Motor neuron (in vitro differentiated cells): ENCODE measurements around the gene FLRT3. TPM values are rescaled to one million over a fixed set of nuclear protein-coding genes. Genes with fewer than 3 reads are reported as not detected.

ENCODE experiments used
- ATAC-seq, 8 experiments: fragments of 200-7000 bp; cut with Tn5 transposase; replicated peaks in 6 of 8; 2 replicates each; pipeline ENCODE4 v1.8.0; 2021; ENCODE audit warnings: mild to moderate bottlenecking in 8 of 8, moderate library complexity in 8 of 8
- H3K27ac ChIP-seq, 2 donors: fragments of 250-450 bp; sonication (Bioruptor Pico); 2 replicates each; pipeline ENCODE4 v1.9.0; 2021; ENCODE audit warnings: antibody characterized with exemption in 2 of 2, mild to moderate bottlenecking in 2 of 2, moderate library complexity in 1 of 2
- H3K4me1 ChIP-seq, 2 donors: fragments of 250-450 bp; sonication (Bioruptor Pico); replicated peaks in 1 of 2; 2 replicates each; pipeline ENCODE4 v1.6.1; 2021; ENCODE audit warnings: antibody characterized with exemption in 2 of 2, mild to moderate bottlenecking in 2 of 2, moderate library complexity in 1 of 2
- H3K4me3 ChIP-seq, 5 donors: fragments of 250-450 bp; sonication (Bioruptor Pico); 2 replicates each; pipeline ENCODE4 v1.9.0; 2021; ENCODE audit warnings: antibody characterized with exemption in 5 of 5, mild to moderate bottlenecking in 5 of 5, moderate library complexity in 4 of 5
- WGBS, 10 experiments: fragments of 450-650 bp; shearing (Covaris generic); methylation state at CpG; one replicate each; pipeline ENCODE4 v1.0.0; 2022; 5-methylcytosine and 5-hydroxymethylcytosine counted together
- in situ Hi-C, 9 experiments: fragments of 400-800 bp; cut with MboI; loops; one replicate each; pipeline ENCODE4 v1.15.0; 2021; ENCODE audit warnings: low sequenced_read_pairs in 9 of 9, low pct_unique_long_range_greater_than_20kb in 2 of 9; ENCODE audit not compliant: unreplicated experiment in 9 of 9
- total RNA-seq, 8 experiments: library from RNA; unstranded; fragments of 300-600 nt; gene quantifications; 2 replicates each; pipeline versions ENCODE4 v1.2.3 to v1.2.4, GENCODE V29; 2022

FLRT3 gene
- 10 to 100 TPM in 6 of 8 experiments, 1 to 10 TPM in 2; 1.4 to 22.1 (median 13.3) TPM for total RNA-seq

GRCh38 chr20:14337400-14338171, at the start of gene FLRT3:
TSS of gene FLRT3 (minus strand) at chr20:14337612. CDS start at chr20:14327506, 10,106 bp downstream.
- peaks cover 3 to 10% of the 10 kb centered on the region in 2 donors for H3K4me1 ChIP-seq
- WGBS, 10 experiments, result 0 to 68% (median 6%) methylated on average over 3 to 7 of the region's 12 CpGs
- H3K27ac ChIP-seq, result peak within 1 kb of the TSS in 1 of 2 donors; percentile 13
- in situ Hi-C loops, result loop anchor here in 1 of 9 experiments (25.0 kb wide), 2 partner anchors 900 to 1425 kb away; no protein-coding TSS in a partner anchor
- peak within 1 kb of the TSS; percentile 31 to 78 (median 43) for H3K4me3 ChIP-seq
- ATAC-seq, result peak; percentile 96 to 100 (median 98)

DNA sequence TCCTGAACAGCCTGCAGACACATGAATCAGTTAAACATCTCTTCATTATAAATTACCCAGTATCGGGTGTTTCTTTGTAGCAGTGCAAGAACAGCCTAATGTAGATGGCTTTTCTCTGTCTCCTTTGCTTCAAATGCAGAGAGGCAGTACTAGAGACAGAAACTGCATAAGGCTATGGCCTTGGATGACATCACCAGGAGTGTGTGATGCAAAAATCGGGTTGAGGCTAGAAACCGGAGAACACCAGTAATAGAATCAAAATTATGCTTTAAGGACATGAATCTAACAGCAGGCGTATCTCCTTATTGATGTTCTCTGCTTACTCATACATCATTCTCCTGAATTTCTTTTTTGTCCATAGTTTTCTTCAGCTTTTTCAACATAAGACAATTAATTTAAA, 49.3 kb upstream of the FLRT3 start:
- WGBS, 10 experiments, result 73 to 100% (median 89%) methylated on average over 2 to 4 of the region's 4 CpGs; no CpG with 5 or more reads in 2 of the 10 experiments
- ATAC-seq, result peak in 5 of 8 experiments; percentile 18 to 59 (median 44)
- in situ Hi-C loops, result no loop called here
- no peak overlapping the region for H3K4me3 ChIP-seq
- H3K27ac ChIP-seq, result no peak overlapping the region
- no peaks in the 10 kb centered on the region for H3K4me1 ChIP-seq

- WGBS, 10 experiments, result 60 to 100% (median 90%) methylated on average over 1 to 2 of the region's 2 CpGs; no CpG with 5 or more reads in 1 of the 10 experiments
- no peak for ATAC-seq
- in situ Hi-C loops, result no loop called here
- Histone ChIP-seq H3K4me1 (no peaks in the 10 kb centered on the region), H3K27ac (no peak overlapping the region), H3K4me3 (no peak overlapping the region)
Measured at GRCh38 chr20:14385176-14385740, 47.8 kb upstream of the FLRT3 start.

GRCh38 chr20:14384416-14385175, 47.2 kb upstream of the FLRT3 start:
- H3K4me1 ChIP-seq, result no peaks in the 10 kb centered on the region
- in situ Hi-C loops, result no loop called here
- H3K4me3 ChIP-seq, result no peak overlapping the region
- ATAC-seq, result no peak
- WGBS, 10 experiments, result 11 to 86% (median 68%) methylated on average over 1 of the region's 1 CpG; no CpG with 5 or more reads in 4 of the 10 experiments
- H3K27ac ChIP-seq, result no peak overlapping the region

DNA sequence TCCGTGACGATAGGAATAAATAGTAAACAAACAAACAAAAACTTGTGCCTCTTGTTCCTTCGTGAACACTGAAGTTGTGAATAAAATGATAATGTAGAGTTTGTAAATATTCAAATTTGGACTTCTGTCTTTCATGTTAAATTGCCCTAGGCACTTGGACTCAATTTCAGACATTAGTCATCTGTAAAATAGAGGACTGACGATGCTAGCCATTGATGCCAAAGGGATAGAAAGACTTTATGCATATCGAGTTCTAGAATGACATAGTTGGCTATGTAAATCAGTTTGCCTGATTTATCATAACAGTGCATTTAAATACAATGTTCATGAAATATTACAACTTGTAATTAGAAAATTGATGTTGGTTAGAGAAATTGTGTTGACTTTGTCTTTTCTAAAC, 45.9 kb upstream of the FLRT3 start:
- H3K4me3 ChIP-seq, result no peak overlapping the region
- ATAC-seq, result peak in 3 of 8 experiments; percentile 68 to 99 (median 94)
- WGBS, 10 experiments, result 7 to 93% (median 70%) methylated on average over 3 to 5 of the region's 5 CpGs
- in situ Hi-C loops, result no loop called here
- no peak overlapping the region for H3K27ac ChIP-seq
- peaks cover 4 to 5% of the 10 kb centered on the region in 2 donors for H3K4me1 ChIP-seq

DNA sequence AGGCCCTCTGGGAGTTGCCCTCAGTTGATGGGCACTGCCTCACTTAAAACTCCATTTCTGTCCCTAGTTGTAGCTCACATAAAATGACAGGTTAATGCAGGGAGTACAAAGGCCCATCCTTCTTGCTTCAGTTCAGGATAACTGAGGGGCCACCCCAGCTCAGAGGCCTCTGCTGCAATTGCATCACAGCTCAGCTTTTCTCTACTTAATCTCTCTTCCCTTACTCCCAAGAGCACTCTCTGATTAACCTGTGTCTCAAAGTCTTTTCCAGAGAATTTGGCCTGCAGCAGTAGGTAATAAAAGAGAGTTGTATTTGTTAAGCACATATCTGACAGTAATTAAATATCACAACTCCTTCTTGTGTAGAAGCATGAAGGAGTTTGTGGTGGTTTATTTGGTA, 40.9 kb upstream of the FLRT3 start:
- Histone ChIP-seq H3K4me1 (peaks cover 35 to 38% of the 10 kb centered on the region in 2 donors), H3K27ac (no peak overlapping the region), H3K4me3 (no peak overlapping the region)
- in situ Hi-C loops, result no loop called here
- no peak for ATAC-seq

GRCh38 chr20:14375416-14375985, 38.1 kb upstream of the FLRT3 start:
- in situ Hi-C loops, result no loop called here
- Histone ChIP-seq H3K27ac (no peak overlapping the region), H3K4me3 (no peak overlapping the region), H3K4me1 (peaks cover 35 to 39% of the 10 kb centered on the region in 2 donors)
- WGBS, 10 experiments, result 0 to 71% (median 23%) methylated on average over 3 to 4 of the region's 4 CpGs; no CpG with 5 or more reads in 2 of the 10 experiments
- ATAC-seq, result peak in 4 of 8 experiments; percentile 33 to 52 (median 41)

- H3K4me3 ChIP-seq, result no peak overlapping the region
- no peak overlapping the region for H3K27ac ChIP-seq
- peaks cover 35 to 39% of the 10 kb centered on the region in 2 donors for H3K4me1 ChIP-seq
- in situ Hi-C loops, result no loop called here
- WGBS, 10 experiments, result 0 to 100% (median 32%) methylated on average over 1 to 3 of the region's 3 CpGs; no CpG with 5 or more reads in 2 of the 10 experiments
- ATAC-seq, result peak in 3 of 8 experiments; percentile 34 to 39 (median 35)
Measured at GRCh38 chr20:14374196-14374595, 36.8 kb upstream of the FLRT3 start.

- 41 to 100% (median 90%) methylated on average over 1 to 3 of the region's 3 CpGs; no CpG with 5 or more reads in 1 of the 10 experiments for WGBS, 10 experiments
- Histone ChIP-seq H3K4me1 (peaks cover 4 to 8% of the 10 kb centered on the region in 2 donors), H3K27ac (no peak overlapping the region), H3K4me3 (no peak overlapping the region)
- in situ Hi-C loops, result no loop called here
- no peak for ATAC-seq
Measured at GRCh38 chr20:14361509-14362345, 24.3 kb upstream of the FLRT3 start.

DNA sequence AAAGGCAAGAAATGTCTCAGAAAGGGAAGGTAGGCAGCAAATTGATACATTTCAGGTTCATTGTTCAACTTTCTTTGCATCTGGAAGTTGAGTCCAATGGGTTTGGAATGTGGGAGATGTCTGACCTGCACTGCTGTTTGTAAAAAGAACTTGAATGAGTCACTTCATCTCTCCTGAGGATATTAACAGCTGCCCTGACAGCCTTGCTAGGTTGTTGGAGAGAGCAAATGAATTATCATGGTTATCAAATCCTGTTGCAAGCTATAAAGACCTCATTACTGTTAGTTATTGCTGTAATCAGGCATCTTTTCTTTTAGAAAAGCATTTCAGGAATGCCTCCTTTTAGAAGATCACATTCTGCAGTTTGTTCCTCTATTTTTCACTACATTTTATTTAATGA, 23.0 kb upstream of the FLRT3 start:
- Histone ChIP-seq H3K27ac (no peak overlapping the region), H3K4me1 (peaks cover 4 to 8% of the 10 kb centered on the region in 2 donors), H3K4me3 (no peak overlapping the region)
- in situ Hi-C loops, result no loop called here
- ATAC-seq, result peak in 6 of 8 experiments; percentile 29 to 84 (median 56)

- in situ Hi-C loops, result no loop called here
- Histone ChIP-seq H3K27ac (no peak overlapping the region), H3K4me3 (no peak overlapping the region), H3K4me1 (peaks cover 4 to 8% of the 10 kb centered on the region in 2 donors)
- WGBS, 10 experiments, result 0 to 67% (median 0%) methylated on average over 1 of the region's 1 CpG; no CpG with 5 or more reads in 3 of the 10 experiments
- no peak for ATAC-seq
Measured at GRCh38 chr20:14355791-14356190, 18.4 kb upstream of the FLRT3 start.

DNA sequence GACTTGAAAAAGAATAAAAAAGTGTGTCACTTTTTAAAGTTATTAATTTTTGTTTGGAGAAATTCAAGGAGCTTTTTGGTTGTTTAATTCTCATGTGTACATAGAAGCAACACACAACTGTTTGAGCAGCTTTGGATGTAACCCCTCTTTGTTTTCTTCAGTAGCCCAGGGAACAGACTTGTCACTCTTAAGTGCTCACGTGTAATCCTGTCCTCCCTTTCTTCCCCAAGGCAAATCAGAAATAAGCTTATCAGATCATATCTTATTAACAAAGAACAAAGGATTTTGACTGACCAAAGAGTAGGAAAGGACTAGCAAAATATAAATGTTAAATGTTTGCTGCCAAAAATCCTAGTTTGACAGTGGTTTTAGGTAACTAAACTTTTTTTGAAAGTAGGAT, 7.3 kb upstream of the FLRT3 start:
- WGBS, 10 experiments, result 33 to 83% (median 60%) methylated on average over 1 of the region's 1 CpG; no CpG with 5 or more reads in 2 of the 10 experiments
- in situ Hi-C loops, result loop anchor here in 1 of 9 experiments (25.0 kb wide), 2 partner anchors 893 to 1418 kb away; no protein-coding TSS in a partner anchor
- Histone ChIP-seq H3K4me1 (no peaks in the 10 kb centered on the region), H3K27ac (no peak overlapping the region), H3K4me3 (no peak overlapping the region)
- ATAC-seq, result peak in 1 of 8 experiments; percentile 53
